HG02870 (cell line): Measurements from ENCODE around the gene THAP4.

ENCODE experiments used
- ATAC-seq: cut with Tn5 transposase; IDR thresholded peaks from one replicate; pipeline ENCODE4 v1.9.1; 2021; ENCODE audit warnings: mild to moderate bottlenecking, moderate library complexity; ENCODE audit not compliant: unreplicated experiment

Gene THAP4

GRCh38 chr2:241553512-241553830 is 83.5 kb downstream of the THAP4 start:
- ATAC-seq: no peak

GRCh38 chr2:241551998-241552737 is 84.8 kb downstream of the THAP4 start:
- ATAC-seq: no peak

- no peak for ATAC-seq
Measured at GRCh38 chr2:241551599-241551997, 85.4 kb downstream of the THAP4 start.

- ATAC-seq: no peak
Measured at GRCh38 chr2:241550616-241551580, 86.1 kb downstream of the THAP4 start.

- ATAC-seq: no peak
Measured at GRCh38 chr2:241548451-241548835, 88.5 kb downstream of the THAP4 start.

GRCh38 chr2:241547781-241548450 is 89.0 kb downstream of the THAP4 start:
- ATAC-seq: no peak

GRCh38 chr2:241546771-241547498 is 90.0 kb downstream of the THAP4 start:
- no peak for ATAC-seq

- ATAC-seq: no peak
Measured at GRCh38 chr2:241545523-241546473, 91.2 kb downstream of the THAP4 start.

GRCh38 chr2:241545106-241545505 is 91.9 kb downstream of the THAP4 start:
- no peak for ATAC-seq

GRCh38 chr2:241542278-241542605 is 94.7 kb downstream of the THAP4 start:
- no peak for ATAC-seq

- no peak for ATAC-seq
Measured at GRCh38 chr2:241541564-241542277, 95.2 kb downstream of the THAP4 start.

GRCh38 chr2:241540771-241541561 is 96.0 kb downstream of the THAP4 start:
- ATAC-seq: no peak

GRCh38 chr2:241540401-241540770 is 96.6 kb downstream of the THAP4 start:
- ATAC-seq: no peak

GRCh38 chr2:241539616-241540374 is 97.2 kb downstream of the THAP4 start:
- no peak for ATAC-seq

- ATAC-seq: no peak
Measured at GRCh38 chr2:241538838-241539615, 97.9 kb downstream of the THAP4 start.

GRCh38 chr2:241535871-241536655 is 100.9 kb downstream of the THAP4 start:
- ATAC-seq: no peak
